HepG2 (cell line): ENCODE data around the gene IGFLR1. TPM values are rescaled to one million over a fixed set of nuclear protein-coding genes. Genes with fewer than 3 reads are reported as not detected.

ENCODE experiments used
- ATM ChIP-seq: fragments of 450-650 bp; IDR thresholded peaks from 2 replicates; pipeline ENCODE4 v1.7.1; 2017; ENCODE audit warnings: mild to moderate bottlenecking, borderline replicate concordance
- ATRX ChIP-seq: sonication (generic); formaldehyde crosslinking; IDR thresholded peaks from 2 replicates; pipeline ENCODE4 v1.4.0; 2020; ENCODE audit warnings: missing genetic modification reagents, borderline replicate concordance
- CREB1 ChIP-seq, 2 experiments: fragments of 450-650 bp in 1 of 2; IDR thresholded peaks; 2 replicates each; pipeline ENCODE4 v1.6.1; 2016 to 2017; ENCODE audit warnings: control low read depth in 1 of 2, mild to moderate bottlenecking in 1 of 2, missing compliant biosample characterization in 1 of 2, missing genetic modification characterization in 1 of 2
- GATAD1 ChIP-seq: IDR thresholded peaks from 2 replicates; pipeline ENCODE4 v1.6.1; 2016; ENCODE audit warnings: missing genetic modification reagents, missing compliant biosample characterization
- GTF3A ChIP-seq: sonication (generic); formaldehyde crosslinking; conservative IDR thresholded peaks from 2 replicates; pipeline ENCODE4 v1.4.0; 2020; ENCODE audit warnings: mild to moderate bottlenecking, missing genetic modification reagents
- IRF1 ChIP-seq: sonication (generic); formaldehyde crosslinking; IDR thresholded peaks from 2 replicates; pipeline ENCODE4 v1.4.0; 2020; ENCODE audit warnings: low read depth, mild to moderate bottlenecking, missing genetic modification reagents
- KAT7 ChIP-seq: IDR thresholded peaks from 2 replicates; pipeline ENCODE4 v1.6.1; 2018; ENCODE audit warnings: borderline replicate concordance, missing compliant biosample characterization
- KIAA2018 ChIP-seq: sonication (generic); formaldehyde crosslinking; IDR thresholded peaks from 2 replicates; pipeline ENCODE4 v1.5.0; 2020; ENCODE audit warnings: mild to moderate bottlenecking, missing genetic modification reagents, borderline replicate concordance
- MAX ChIP-seq: IDR thresholded peaks from 2 replicates; pipeline ENCODE4 v1.6.1; 2012; ENCODE audit warnings: inconsistent platforms
- NFE2L2 ChIP-seq: fragments of 150-350 bp; IDR thresholded peaks from 2 replicates; pipeline ENCODE4 v1.6.1; 2014; ENCODE audit warnings: low read length
- NR2F6 ChIP-seq, 2 experiments: IDR thresholded peaks; 2 replicates each; pipeline ENCODE4 v1.6.1; 2016; ENCODE audit warnings: antibody characterized with exemption in 1 of 2, mild to moderate bottlenecking in 1 of 2
- RAD51 ChIP-seq: fragments of 450-650 bp; IDR thresholded peaks from 2 replicates; pipeline ENCODE4 v1.6.1; 2016; ENCODE audit warnings: borderline replicate concordance
- SNAPC2 ChIP-seq: sonication (generic); formaldehyde crosslinking; IDR thresholded peaks from 2 replicates; pipeline ENCODE4 v1.8.1; 2022; ENCODE audit warnings: mild to moderate bottlenecking, missing genetic modification reagents
- SP140L ChIP-seq: sonication (generic); formaldehyde crosslinking; IDR thresholded peaks from 2 replicates; pipeline ENCODE4 v1.4.0; 2020; ENCODE audit warnings: missing genetic modification reagents, borderline replicate concordance
- ZKSCAN8 ChIP-seq: IDR thresholded peaks from 2 replicates; pipeline ENCODE4 v1.6.1; 2016; ENCODE audit warnings: borderline replicate concordance, missing genetic modification reagents, missing compliant biosample characterization
- ZNF136 ChIP-seq: sonication (generic); formaldehyde crosslinking; IDR thresholded peaks from 2 replicates; pipeline ENCODE4 v1.8.1; 2022; ENCODE audit warnings: low read depth, mild to moderate bottlenecking, moderate library complexity, missing genetic modification reagents
- ZNF333 ChIP-seq: sonication (generic); formaldehyde crosslinking; IDR thresholded peaks from 2 replicates; pipeline ENCODE4 v1.4.0; 2020; ENCODE audit warnings: mild to moderate bottlenecking, missing genetic modification reagents, borderline replicate concordance
- ZNF570 ChIP-seq: sonication (generic); formaldehyde crosslinking; IDR thresholded peaks from 2 replicates; pipeline ENCODE4 v1.4.0; 2020; ENCODE audit warnings: mild to moderate bottlenecking, missing genetic modification reagents, borderline replicate concordance
- ZNF713 ChIP-seq: sonication (generic); formaldehyde crosslinking; IDR thresholded peaks from 2 replicates; pipeline ENCODE4 v1.4.0; 2020; ENCODE audit warnings: mild to moderate bottlenecking, missing genetic modification reagents
- ZNF724P ChIP-seq: sonication (generic); formaldehyde crosslinking; IDR thresholded peaks from 2 replicates; pipeline ENCODE4 v1.8.0; 2022; ENCODE audit warnings: missing genetic modification reagents, borderline replicate concordance
- ZNF746 ChIP-seq: sonication (generic); formaldehyde crosslinking; IDR thresholded peaks from 2 replicates; pipeline ENCODE4 v1.8.0; 2022; ENCODE audit warnings: mild to moderate bottlenecking, missing genetic modification reagents
- polyA plus RNA-seq, 8 experiments: library from polyadenylated mRNA; depleted of rRNA in 3 of 8; stranded (reverse) in 7 of 8; unstranded in 1 of 8; fragments of >200 nt; fragmentation: Illumina TruSeq in 4 of 8; extraction: Trizol in 4 of 8; gene quantifications; 2 replicates each; pipeline versions ENCODE4 v1.2.1 to v1.2.3, GENCODE V29; 2011 to 2016; ENCODE audit warnings: low read depth in 4 of 8, missing spikeins in 1 of 8, mixed read lengths in 1 of 8; ENCODE audit not compliant: insufficient read depth in 1 of 8
- total RNA-seq, 5 experiments: library from RNA; depleted of rRNA; stranded (reverse); fragments of >200 nt; fragmentation: Illumina TruSeq; extraction: Trizol; gene quantifications; 2 replicates each; pipeline ENCODE4 v1.2.3, GENCODE V29; 2016; ENCODE audit warnings: low read depth in 1 of 5

Gene IGFLR1
- total and polyA plus RNA-seq, 2 of the 13 experiments (the other 11 are each of a cell fraction or from before 2014, with no cell fraction given) = 5.4 to 8.9 TPM

GRCh38 chr19:35715981-35716800, 26.1 kb downstream of the IGFLR1 start (continued):
- TF ChIP-seq IRF1 (CRISPR knock-in tag) (0 out of 2 replicates have a peak, but pooled peaks have one; percentile 53), NFE2L2 (no peak), SNAPC2 (CRISPR knock-in tag) (peak; percentile 49; the same call in 1 of the 2 replicates), CREB1 (IDR thresholded peaks at IDR 0.05) (no peak), CREB1 (CRISPR knock-in tag; IDR thresholded peaks at IDR 0.05) (no peak), ZNF724P (no peak; the same call in 1 of the 2 replicates), ZKSCAN8 (CRISPR knock-in tag) (no peak), GATAD1 (CRISPR knock-in tag) (no peak), KAT7 (CRISPR knock-in tag) (no peak), ZNF333 (CRISPR knock-in tag) (0 out of 2 replicates have a peak, but pooled peaks have one; percentile 22), ZNF713 (CRISPR knock-in tag) (peak; percentile 31; the same call in 1 of the 2 replicates), RAD51 (no peak), ATM (no peak), ZNF570 (no peak), GTF3A (CRISPR knock-in tag) (no peak), ZNF746 (no peak), ATRX (CRISPR knock-in tag) (no peak), ZNF136 (CRISPR knock-in tag) (peak; percentile 49; the same call in 1 of the 2 replicates), KIAA2018 (no peak), MAX (peak; percentile 92), SP140L (CRISPR knock-in tag) (no peak), NR2F6 (IDR thresholded peaks at IDR 0.05) (no peak), NR2F6 (CRISPR knock-in tag; IDR thresholded peaks at IDR 0.05) (no peak)
